ENCODE measurements around the gene MRM3.

GRCh38 chr17:773016-773415 is 9.1 kb upstream of the MRM3 start:
- TF ChIP-seq CTCF (conservative IDR thresholded peaks at IDR 0.05; ENCODE audit: low read length) = no peak
- TF ChIP-seq EZH2phosphoT487 (IDR thresholded peaks at IDR 0.05; ENCODE audit: borderline replicate concordance, low read depth, low read length) = no peak
